HepG2 (cell line): Measurements from ENCODE around the gene VPS37D. TPM values are rescaled to one million over a fixed set of nuclear protein-coding genes. Genes with fewer than 3 reads are reported as not detected.
A peak's percentile ranks its signal among the peaks of the same experiment; 100 is the strongest.

Experiments
- DDIT3 ChIP-seq: sonication (generic); formaldehyde crosslinking; IDR thresholded peaks from 2 replicates; pipeline ENCODE4 v1.4.0; 2020; ENCODE audit warnings: mild to moderate bottlenecking, missing genetic modification reagents
- DPF2 ChIP-seq: sonication (generic); formaldehyde crosslinking; IDR thresholded peaks from 2 replicates; pipeline ENCODE4 v1.4.0; 2020; ENCODE audit warnings: mild to moderate bottlenecking, low read depth, missing genetic modification reagents, borderline replicate concordance
- FOXO1 ChIP-seq: sonication (generic); formaldehyde crosslinking; IDR thresholded peaks from 2 replicates; pipeline ENCODE4 v1.4.0; 2020; ENCODE audit warnings: missing genetic modification reagents
- FOXO4 ChIP-seq: sonication (generic); formaldehyde crosslinking; conservative IDR thresholded peaks from 2 replicates; pipeline ENCODE4 v1.8.1; 2023; ENCODE audit warnings: missing genetic modification reagents
- HNF1B ChIP-seq: sonication (generic); formaldehyde crosslinking; IDR thresholded peaks from 2 replicates; pipeline ENCODE4 v1.5.1; 2020; ENCODE audit warnings: mild to moderate bottlenecking, moderate library complexity, missing genetic modification reagents
- KDM2A ChIP-seq: sonication (generic); formaldehyde crosslinking; IDR thresholded peaks from 2 replicates; pipeline ENCODE4 v1.4.0; 2020; ENCODE audit warnings: low read depth, missing genetic modification reagents, borderline replicate concordance
- PHF5A ChIP-seq: IDR thresholded peaks from one replicate; pipeline ENCODE4 v1.6.1; 2018; ENCODE audit warnings: low read depth, missing genetic modification reagents; ENCODE audit not compliant: unreplicated experiment
- SALL1 ChIP-seq: sonication (generic); formaldehyde crosslinking; IDR thresholded peaks from 2 replicates; pipeline ENCODE4 v1.8.0; 2022; ENCODE audit warnings: mild to moderate bottlenecking, missing genetic modification reagents
- SIX1 ChIP-seq: sonication (generic); formaldehyde crosslinking; IDR thresholded peaks from 2 replicates; pipeline ENCODE4 v1.4.0; 2020; ENCODE audit warnings: missing genetic modification reagents, borderline replicate concordance
- TCF12 ChIP-seq, 2 experiments: fragments of 450-650 bp in 1 of 2; sonication (generic) in 1 of 2; formaldehyde crosslinking in 1 of 2; IDR thresholded peaks; 2 replicates each; pipeline versions ENCODE4 v1.6.1 to v1.8.0; 2017 to 2022; ENCODE audit warnings: antibody characterized with exemption in 1 of 2, mild to moderate bottlenecking in 1 of 2, missing genetic modification reagents in 1 of 2, moderate library complexity in 1 of 2
- THAP8 ChIP-seq: sonication (generic); formaldehyde crosslinking; IDR thresholded peaks from 2 replicates; pipeline ENCODE4 v1.5.1; 2020; ENCODE audit warnings: missing genetic modification reagents, mild to moderate bottlenecking, borderline replicate concordance
- YEATS4 ChIP-seq: sonication (generic); formaldehyde crosslinking; IDR thresholded peaks from 2 replicates; pipeline ENCODE4 v1.4.0; 2020; ENCODE audit warnings: missing genetic modification reagents, borderline replicate concordance
- ZBTB7B ChIP-seq: sonication (generic); formaldehyde crosslinking; IDR thresholded peaks from 2 replicates; pipeline ENCODE4 v1.4.0; 2020; ENCODE audit warnings: missing genetic modification reagents
- ZFP91 ChIP-seq: sonication (generic); formaldehyde crosslinking; IDR thresholded peaks from 2 replicates; pipeline ENCODE4 v1.9.0; 2022; ENCODE audit warnings: missing genetic modification reagents, mild to moderate bottlenecking, borderline replicate concordance
- ZGPAT ChIP-seq: IDR thresholded peaks from 2 replicates; pipeline ENCODE4 v1.6.1; 2016; ENCODE audit warnings: mild to moderate bottlenecking
- ZNF451 ChIP-seq: sonication (generic); formaldehyde crosslinking; IDR thresholded peaks from 2 replicates; pipeline ENCODE4 v1.5.0; 2020; ENCODE audit warnings: mild to moderate bottlenecking, missing genetic modification reagents
- ZNF598 ChIP-seq: sonication (generic); formaldehyde crosslinking; IDR thresholded peaks from 2 replicates; pipeline ENCODE4 v1.5.1; 2020; ENCODE audit warnings: mild to moderate bottlenecking, missing genetic modification reagents, borderline replicate concordance
- ZNF639 ChIP-seq: conservative IDR thresholded peaks from 2 replicates; pipeline ENCODE4 v1.6.1; 2018; ENCODE audit warnings: missing genetic modification reagents
- ZNF775 ChIP-seq: sonication (generic); formaldehyde crosslinking; IDR thresholded peaks from 2 replicates; pipeline ENCODE4 v1.4.0; 2020; ENCODE audit warnings: missing genetic modification reagents, mild to moderate bottlenecking, moderate library complexity, borderline replicate concordance
- polyA plus RNA-seq, 8 experiments: library from polyadenylated mRNA; depleted of rRNA in 3 of 8; stranded (reverse) in 7 of 8; unstranded in 1 of 8; fragments of >200 nt; fragmentation: Illumina TruSeq in 4 of 8; extraction: Trizol in 4 of 8; gene quantifications; 2 replicates each; pipeline versions ENCODE4 v1.2.1 to v1.2.3, GENCODE V29; 2011 to 2016; ENCODE audit warnings: low read depth in 4 of 8, missing spikeins in 1 of 8, mixed read lengths in 1 of 8; ENCODE audit not compliant: insufficient read depth in 1 of 8
- total RNA-seq, 5 experiments: library from RNA; depleted of rRNA; stranded (reverse); fragments of >200 nt; fragmentation: Illumina TruSeq; extraction: Trizol; gene quantifications; 2 replicates each; pipeline ENCODE4 v1.2.3, GENCODE V29; 2016; ENCODE audit warnings: low read depth in 1 of 5

The VPS37D gene
- total and polyA plus RNA-seq, 2 of the 13 experiments (the other 11 are each of a cell fraction or from before 2014, with no cell fraction given) = 3.8 to 6.3 TPM

- TF ChIP-seq KDM2A (0 out of 2 replicates have a peak, but pooled peaks have one; percentile 47), ZNF775 (CRISPR knock-in tag) (no peak), TCF12 (IDR thresholded peaks at IDR 0.05) (no peak), TCF12 (CRISPR knock-in tag; IDR thresholded peaks at IDR 0.05) (no peak), PHF5A (peak; percentile 59), THAP8 (CRISPR knock-in tag) (no peak), ZFP91 (CRISPR knock-in tag) (peak; percentile 58; the same call in 1 of the 2 replicates), ZNF639 (CRISPR knock-in tag) (no peak), SIX1 (peak; percentile 64; the same call in 1 of the 2 replicates), HNF1B (CRISPR knock-in tag) (no peak), ZGPAT (CRISPR knock-in tag) (peak; percentile 91), YEATS4 (no peak), SALL1 (CRISPR knock-in tag) (peak; percentile 54; the same call in 1 of the 2 replicates), FOXO4 (CRISPR knock-in tag) (no peak), DPF2 (no peak), FOXO1 (CRISPR knock-in tag) (peak; percentile 63; the same call in 1 of the 2 replicates), ZNF598 (CRISPR knock-in tag) (peak; percentile 51; the same call in 1 of the 2 replicates), DDIT3 (CRISPR knock-in tag) (no peak), ZBTB7B (peak; percentile 61; the same call in 1 of the 2 replicates), ZNF451 (CRISPR knock-in tag) (peak; percentile 49; the same call in 1 of the 2 replicates)
These were observed 48.2 kb downstream of the VPS37D start (continued) for GRCh38 chr7:73715648-73716317.
